HG03196 (cell line): Measurements from ENCODE around the gene CHCHD5.
A peak's percentile ranks its signal among the peaks of the same experiment; 100 is the strongest.
"Not testable (repeated sequence)": the region's sequence is repeated elsewhere in the genome, so short reads cannot be mapped to it uniquely, and the experiment has no call there.

ENCODE experiments used
- ATAC-seq: cut with Tn5 transposase; IDR thresholded peaks from one replicate; pipeline ENCODE4 v1.9.1; 2021; ENCODE audit not compliant: unreplicated experiment

CHCHD5 gene, protein sequence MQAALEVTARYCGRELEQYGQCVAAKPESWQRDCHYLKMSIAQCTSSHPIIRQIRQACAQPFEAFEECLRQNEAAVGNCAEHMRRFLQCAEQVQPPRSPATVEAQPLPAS

DNA sequence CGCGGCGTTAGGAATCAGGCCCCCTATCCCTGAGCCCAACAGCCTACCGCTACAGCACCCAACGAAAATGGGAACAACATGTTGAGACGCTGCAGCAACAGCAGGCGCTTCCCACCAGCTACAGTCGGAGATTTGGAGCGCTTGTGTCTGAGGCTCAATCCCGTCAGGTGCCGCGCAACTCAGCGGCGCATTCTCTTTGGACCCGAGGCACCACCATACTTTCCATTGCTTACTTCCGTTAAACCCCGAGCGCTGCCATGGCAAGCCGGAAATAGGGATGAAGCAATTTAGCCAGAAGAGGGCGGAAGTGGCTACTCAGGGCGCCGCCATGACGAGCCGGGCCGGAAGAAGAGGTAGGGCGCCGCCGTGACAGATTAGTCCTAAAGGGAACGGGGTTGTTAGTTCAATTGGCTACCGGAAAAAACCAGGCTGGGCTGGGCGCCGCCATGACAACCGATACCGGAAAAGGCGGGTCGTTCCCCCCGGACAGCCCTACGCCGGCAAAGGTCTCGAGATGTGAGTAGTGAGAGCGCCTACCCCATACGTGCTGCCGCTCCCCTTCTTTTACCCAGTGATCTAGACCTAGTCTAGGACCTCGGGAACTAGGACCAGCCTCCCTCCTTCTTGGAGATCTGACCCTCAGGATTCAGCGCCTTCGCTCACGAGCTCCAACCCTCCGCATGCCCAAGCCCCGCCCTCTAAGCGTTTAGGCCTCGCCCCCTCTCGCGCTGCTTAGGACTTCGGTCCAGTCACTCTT, at the start of gene CHCHD5:
CHCHD5 (plus strand) TSS at position 476 of the 757 bp plus-strand sequence; CDS start at position 515, 39 bp downstream.
- peak; percentile 81 for ATAC-seq

DNA sequence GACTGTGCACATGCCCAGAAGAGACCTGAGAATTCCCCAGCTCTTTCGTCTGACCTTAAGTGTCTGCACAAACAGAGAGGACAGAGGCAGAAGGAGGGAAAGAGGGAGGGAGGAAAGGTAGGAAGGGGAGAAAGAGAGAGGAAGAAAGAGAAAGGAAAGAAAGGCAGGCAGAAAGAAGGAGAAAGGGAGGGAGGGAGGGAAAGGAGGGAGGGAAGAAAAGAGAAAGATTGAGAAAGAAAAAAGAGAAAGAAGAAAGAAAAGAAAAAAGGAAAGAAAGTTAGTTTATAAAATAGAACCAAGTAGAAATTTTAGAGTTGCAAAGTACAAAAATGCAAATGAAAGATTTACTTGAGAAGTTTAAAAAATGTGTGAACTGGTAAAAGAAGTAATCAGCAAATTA, 49.6 kb upstream of the CHCHD5 start:
- no peak for ATAC-seq

DNA sequence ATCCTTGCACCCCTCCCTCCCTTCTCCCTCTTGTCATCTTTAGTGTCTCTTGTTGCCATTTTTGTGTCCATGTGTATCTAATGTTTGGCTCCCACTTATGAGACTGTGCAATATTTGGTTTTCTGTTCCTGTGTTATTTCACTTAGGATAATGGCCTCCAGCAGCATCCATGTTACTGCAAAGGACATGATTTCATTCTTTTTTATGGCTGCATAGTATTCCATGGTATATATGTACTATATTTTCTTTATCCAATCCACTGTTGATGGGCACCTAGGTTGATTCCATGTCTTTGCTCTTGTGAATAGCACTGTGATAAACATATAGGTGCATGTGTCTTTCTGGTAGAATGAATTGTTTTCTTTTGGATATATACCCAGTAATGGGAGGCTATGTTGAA, 47.7 kb upstream of the CHCHD5 start:
- not testable (repeated sequence) for ATAC-seq

DNA sequence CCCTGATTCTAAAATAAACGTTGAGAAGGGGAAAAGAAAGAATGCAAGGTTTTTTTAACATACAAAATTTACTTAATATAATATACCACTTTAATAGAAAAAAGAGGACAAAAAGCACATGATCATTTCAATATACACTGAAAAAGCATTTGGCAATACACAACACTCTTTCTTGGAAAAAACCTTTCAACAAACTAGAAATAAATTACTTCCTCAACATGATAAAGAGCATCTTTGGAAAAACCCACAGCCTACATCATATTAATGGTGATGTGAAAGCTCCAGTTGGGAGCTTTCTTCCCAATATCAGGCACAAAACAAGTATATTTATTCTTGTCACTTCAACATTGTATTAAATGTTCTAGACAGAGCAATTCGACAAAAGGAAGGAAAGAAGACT, 45.1 kb upstream of the CHCHD5 start:
- ATAC-seq, result no peak

DNA sequence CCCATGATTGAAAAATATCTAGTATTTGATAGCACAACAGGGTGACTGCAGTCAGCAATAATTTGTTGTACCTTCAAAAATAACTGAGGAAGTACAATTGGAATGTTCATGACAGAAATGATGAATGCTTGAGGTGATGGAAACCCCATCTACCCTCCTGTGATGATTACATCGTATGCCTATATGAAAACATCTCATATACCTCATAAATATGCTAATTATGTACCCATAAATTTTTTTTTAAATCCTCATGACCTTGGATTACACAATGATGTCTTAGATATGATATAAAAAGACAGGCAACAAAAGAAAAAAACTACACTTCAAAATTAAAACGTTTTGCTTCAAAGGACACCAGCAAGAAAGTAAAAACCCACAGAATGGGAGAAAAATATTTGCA, 43.5 kb upstream of the CHCHD5 start:
- no peak for ATAC-seq

DNA sequence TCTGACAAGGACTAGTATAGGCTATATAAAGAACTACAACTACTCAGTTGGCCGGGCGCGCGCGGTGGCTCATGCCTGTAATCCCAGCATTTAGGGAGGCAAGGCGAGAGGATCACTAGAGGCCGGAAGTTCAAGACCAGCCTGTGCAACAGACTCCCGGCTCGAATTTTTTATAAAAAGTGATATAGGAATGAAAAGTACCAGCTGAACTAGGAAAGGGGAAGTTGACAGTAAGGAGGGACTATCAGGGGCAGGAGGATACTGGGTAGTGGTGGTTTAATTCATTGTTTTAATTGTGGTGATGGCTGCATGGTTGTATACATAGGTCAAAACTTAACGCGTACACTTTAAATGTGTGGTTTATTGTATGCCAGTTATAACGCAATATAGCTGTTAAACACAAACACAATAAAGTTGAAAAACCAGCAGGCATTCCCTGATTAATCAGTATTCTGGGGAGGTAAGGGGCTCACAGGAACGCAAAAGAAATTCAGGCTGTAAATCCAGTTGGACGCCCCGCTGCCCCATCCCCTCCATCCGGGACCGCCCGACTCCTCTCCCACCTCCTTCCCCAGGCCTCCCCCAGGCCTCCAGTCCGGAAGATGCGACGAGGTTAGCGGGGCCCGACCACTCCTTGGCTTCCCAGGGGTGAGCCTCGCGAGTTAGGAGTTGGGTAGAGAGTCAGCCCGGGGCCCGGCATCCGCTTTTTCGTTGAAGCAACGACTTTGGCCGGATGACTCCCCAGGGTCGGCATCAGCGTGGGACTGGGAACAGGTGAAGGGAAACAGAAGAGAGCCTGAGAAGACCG, 42.9 kb upstream of the CHCHD5 start:
- ATAC-seq, result peak; percentile 52

DNA sequence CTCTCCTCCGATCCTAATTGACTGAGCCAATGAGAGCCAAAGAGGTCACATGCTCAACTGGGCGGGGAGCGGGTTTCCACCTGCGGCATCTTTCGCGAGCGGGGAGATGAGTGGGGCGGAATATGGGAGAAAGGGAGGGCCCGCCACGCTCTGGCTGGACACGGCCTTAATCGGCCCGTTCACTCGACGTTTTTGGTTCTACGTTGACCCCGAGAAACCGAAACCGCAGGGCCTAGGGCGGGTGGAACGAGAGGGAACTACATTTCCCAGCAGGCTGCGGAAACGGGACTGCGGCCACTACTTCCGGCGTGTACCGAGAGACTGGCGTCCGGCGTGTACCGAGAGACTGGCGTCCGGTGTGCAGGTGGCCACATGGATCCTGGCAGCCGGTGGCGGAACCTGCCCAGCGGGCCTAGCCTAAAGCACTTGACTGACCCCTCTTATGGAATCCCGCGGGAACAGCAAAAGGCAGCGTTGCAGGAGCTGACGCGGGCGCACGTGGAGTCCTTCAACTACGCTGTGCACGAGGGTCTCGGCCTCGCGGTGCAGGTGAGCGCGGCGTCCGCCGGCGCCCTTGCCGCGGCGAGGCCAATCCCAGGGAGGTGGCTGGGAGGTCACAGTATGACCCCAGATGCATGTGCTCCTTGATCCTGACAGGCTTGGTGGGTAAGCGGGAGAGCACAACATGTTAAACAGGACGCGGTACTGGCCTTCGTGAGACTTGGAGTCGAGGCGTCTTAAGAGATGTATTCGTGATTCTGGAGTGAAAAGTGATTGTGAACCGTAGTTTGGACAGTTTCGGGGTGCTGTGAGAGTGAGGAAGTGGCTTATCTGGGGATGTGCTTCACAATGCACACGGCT, 42.1 kb upstream of the CHCHD5 start, which contains the start of gene POLR1B:
POLR1B (plus strand) TSS at position 343 of the 861 bp plus-strand sequence; CDS start at position 373, 30 bp downstream.
- peak; percentile 75 for ATAC-seq

DNA sequence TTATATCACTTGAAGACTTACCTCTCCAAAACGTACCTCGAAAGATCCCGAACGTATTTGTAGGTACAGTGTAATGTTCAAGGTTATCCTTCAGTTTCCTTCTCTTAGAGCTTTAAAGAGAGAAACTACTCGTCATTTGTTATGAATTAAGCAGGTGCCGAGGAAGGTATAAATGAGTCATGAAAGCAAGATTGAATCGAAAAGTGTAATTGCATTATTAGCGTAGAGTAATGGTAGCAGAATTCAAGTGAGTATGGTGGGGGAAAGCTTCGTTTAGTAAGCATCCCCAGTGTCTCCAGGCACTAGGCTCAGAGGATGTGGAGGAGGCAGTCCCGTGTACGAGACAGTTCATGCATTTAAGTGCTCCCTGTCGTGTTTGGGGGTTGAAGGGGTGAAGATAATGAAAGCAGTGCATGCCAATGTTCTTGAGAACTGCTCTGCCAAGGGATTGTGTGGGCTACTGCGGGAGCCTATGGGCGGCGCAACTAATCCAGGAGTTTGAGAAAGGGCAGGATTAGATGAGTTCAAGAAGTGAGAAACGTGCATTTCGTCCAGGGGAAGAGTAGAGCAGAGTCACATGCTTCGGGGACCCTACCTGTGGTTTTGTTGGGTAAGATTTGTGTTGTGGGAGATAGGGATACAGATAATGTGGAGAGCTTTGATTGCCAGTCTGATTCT, 41.3 kb upstream of the CHCHD5 start:
- no peak for ATAC-seq

DNA sequence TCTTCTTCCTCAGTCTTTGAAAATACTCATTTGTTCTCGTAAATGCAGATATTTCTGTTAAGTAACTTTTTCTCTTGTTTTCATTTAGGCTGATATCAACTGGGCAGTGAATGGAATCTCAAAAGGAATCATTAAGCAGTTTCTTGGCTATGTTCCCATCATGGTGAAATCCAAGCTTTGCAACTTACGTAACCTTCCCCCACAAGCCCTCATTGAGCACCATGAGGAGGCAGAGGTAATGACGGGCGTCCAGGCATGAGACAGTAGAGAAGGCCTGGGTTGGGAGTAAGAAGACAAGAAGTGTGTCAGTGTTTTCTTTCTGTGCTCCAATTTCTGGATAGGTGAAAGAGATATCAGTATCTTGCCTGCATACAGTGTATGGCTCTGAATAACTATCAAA, 37.1 kb upstream of the CHCHD5 start:
- ATAC-seq, result no peak

DNA sequence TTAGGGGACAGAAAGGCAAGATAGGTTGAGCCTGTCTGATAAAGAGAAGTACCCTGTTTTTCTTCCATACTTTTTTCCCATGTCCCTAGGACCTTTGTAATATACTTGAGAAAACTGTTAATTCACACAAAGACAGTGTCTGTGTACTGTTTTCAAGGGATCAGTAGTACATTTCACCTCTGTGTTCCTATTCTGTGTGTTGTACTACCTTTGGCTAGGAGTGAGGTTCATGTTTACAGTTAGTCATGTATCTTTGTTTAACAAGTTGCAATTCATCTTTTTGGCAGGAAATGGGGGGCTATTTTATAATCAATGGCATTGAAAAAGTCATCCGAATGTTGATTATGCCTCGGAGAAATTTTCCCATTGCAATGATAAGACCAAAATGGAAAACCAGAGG, 35.4 kb upstream of the CHCHD5 start:
- no peak for ATAC-seq

DNA sequence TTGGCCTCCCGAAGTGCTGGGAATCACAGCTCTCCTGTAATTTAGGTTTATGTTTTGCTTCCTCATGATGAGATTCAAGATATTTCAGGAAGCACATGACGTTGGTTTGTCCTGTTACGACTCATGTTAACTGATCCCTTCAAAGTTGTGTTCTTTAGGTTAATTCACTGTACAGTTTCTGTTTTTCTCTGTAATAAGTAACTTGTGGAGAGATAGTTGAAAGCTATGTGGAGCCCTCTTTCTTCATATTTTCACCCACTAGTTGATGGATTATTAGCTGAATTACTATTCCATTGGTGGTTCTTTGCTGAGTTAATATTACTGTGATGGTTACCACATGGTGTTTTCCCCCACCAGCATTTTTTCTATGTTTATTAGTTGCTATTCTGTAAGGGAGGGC, 18.3 kb upstream of the CHCHD5 start:
- ATAC-seq, result peak; percentile 71

DNA sequence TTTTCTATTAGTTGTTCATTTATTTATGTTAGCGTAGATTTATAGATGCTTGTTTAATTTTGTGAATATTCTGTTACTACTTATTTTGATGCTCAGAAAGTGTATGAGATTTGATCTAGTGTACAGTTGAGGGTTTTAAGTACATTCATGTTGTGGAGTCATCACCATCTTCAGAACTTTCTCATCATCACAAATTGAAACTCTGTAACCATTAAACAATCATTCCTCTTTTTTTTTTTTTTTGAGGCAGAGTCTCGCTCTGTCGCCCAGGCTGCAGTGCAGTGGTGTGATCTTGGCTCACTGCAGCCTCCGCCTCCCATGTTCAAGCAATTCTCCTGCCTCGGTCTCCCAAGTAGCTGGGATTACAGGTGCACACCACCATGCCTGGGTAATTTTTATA, 17.9 kb upstream of the CHCHD5 start:
- ATAC-seq, result not testable (repeated sequence)

DNA sequence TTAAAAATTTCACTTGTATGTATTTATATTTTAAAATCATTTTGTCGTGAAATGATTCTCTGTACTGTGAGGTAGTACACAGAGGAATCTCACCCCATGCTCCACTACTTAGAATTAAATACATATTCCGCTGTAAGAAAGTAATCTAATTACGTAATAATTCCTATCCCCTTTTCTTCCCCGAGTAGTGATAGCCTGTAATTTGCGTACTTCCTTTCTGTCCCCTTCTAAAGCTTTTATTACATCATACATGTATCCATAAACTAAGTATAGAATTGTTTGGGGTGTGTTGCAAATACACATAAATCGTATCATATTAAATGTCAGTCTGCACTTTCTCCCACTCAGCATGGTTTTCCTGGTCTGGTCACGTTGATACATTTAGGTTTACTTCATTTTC, 12.4 kb upstream of the CHCHD5 start:
- ATAC-seq, result no peak

DNA sequence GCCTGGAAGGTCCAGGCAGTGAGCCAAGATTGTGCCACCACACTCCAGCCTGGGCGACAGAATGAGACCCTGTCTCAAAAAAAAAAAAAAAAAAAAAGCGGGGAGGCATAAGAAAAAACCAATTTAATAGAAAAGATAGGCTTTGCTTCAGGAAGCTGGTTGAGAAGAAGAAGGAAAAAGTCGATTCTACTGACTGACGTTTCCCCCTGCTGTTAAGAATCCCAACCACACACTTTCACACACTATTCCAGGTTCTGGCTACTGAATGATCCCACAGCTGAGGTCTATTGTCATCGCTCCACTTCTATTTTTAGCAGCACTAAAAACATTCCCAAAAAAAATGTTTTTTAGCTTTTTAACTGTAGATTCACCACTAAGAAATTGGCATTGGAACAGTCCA, 6.7 kb upstream of the CHCHD5 start:
- ATAC-seq, result no peak

DNA sequence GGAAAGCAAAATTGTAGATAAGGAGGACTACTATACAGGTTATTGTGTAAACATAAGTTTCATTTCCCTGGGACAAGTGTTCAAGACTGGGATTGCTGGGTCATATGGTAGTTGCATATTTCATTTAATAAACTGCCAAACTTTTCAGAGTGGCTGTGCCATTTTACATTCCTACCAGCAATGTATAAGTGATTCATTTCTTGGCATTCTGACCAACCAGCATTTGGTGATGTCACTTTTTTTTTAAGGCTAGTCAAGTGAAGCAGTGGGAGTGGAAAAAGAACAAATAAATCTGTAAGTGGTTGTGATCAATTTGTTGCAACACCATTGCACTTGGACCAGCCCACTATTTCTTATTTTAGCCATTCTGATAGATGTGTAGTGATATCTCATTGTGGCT, 5.2 kb upstream of the CHCHD5 start:
- no peak for ATAC-seq

DNA sequence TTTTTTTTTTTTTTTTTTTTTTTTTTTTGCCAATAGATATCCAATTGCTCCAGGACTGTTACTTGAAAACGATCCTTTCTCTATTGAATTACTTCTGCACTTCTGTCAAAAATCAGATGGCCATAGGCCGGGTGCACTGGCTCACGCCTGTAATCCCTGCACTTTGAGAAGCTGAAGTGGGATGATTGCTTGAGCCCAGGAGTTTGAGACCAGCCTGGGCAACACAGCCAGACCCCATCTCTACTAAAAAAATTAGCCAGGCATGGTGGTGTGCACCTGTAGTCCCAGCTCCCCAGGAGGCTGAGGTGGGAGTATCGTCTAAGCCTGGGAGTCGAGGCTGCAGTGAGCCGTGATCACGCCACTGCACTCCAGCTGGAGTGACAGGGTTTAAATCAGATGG, 4.3 kb upstream of the CHCHD5 start:
- no peak for ATAC-seq

DNA sequence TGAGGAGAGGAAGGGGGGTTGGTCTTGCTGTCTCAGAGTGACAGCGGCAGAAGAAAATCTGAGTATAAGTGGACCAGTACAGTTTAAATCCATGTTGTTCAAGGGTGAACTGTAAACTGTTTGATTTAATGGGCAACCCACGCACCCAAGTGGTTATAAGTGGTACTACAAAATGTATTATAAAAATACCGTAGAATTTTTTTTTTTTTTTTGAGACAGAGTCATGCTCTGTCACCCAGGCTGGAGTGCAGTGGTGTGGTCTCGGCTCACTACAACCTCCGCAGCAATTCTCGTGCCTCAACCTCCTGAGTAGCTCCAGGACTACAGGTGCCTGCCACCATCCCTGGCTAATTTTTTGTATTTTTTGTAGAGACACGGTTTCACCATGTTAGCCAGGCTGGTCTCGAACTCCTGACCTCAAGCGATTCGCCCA, 2.1 kb upstream of the CHCHD5 start:
- no peak for ATAC-seq

DNA sequence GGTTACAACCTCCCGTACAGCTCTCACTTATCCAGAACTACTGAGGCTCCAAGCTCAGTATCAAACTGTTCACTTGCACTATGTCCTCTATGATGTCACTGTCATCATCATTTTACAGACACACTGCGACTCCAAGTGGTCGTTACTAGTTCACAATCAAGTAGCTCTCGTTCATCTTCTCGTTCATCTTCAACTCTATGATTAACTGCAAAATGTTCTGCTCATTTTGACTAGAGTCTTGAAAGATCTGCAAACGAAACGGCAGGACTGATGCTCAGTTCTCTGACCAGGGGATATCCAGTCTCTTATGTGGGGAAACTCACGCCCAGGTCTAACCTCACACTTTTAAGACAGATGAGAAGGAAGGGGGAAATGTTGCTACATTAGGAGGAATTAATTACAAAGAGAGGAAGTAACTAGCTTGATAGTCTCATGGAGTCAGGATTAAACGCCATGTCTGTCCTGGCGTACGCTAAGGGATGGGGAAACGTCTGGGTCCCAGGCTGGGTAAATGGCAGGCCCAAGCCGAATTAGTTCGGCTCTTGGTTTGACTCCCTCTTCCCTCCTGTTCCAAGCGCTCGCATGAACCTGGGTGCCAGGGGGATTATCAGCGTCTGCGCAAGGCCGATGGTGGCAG, 794 bp upstream of the CHCHD5 start:
- no peak for ATAC-seq

DNA sequence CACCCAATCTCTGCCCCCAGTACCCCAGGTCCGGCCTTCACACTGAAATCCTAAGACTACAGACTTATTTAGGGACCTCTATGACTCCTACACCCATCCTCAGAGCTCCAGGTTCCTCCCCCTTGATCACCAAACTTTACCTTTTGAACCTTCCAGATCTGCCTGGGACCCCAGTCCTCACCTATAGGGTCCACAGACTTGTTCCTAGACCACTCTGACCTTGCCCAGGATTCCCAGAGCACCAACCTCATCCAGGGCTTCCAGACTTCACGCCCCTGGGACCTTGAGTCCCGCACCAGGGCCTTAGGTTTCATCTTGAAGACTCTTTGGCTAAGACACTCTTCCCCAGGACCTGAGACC, 462 bp downstream of the CHCHD5 start:
- ATAC-seq, result no peak

DNA sequence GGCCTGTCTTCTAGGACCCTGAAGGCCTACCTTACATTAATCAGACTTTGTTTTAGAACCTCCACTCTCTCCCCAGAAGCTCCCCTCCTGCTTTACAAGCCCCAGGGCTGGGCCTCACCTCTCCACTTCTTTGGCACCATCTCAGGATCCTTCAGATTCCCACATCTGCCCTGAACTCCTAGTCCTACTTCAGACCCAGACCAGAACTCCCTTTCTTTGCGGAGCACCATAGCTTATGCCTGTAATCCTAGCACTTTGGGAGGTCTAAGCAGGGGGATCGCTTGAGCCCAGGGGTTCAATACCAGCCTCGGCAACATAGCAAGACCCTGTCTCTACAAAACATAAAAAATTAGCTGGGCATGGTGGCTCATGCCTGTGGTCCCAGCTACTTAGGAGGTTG, 991 bp downstream of the CHCHD5 start:
- ATAC-seq, result no peak
